HCT116 (cell line): ENCODE results near the gene SCAI. TPM values are rescaled to one million over a fixed set of nuclear protein-coding genes. Genes with fewer than 3 reads are reported as not detected.

Experiments used
- ATAC-seq: fragments of 200-7000 bp; cut with Tn5 transposase; 2 replicates; pipeline ENCODE4 v1.9.1; 2020; ENCODE audit warnings: mild to moderate bottlenecking, moderate library complexity
- BruUV-seq: library from RNA; stranded (reverse); fragments of 400-500 nt; replicated peaks from 2 replicates; lab custom pipeline; 2021; lab: Mats Ljungman, UMichigan
- CTCF ChIA-PET: fragments of 300-600 bp; sonication (Branson Sonifier 250); formaldehyde crosslinking; loops from one replicate; lab custom pipeline; 2021; ENCODE audit warnings: antibody characterized with exemption; lab: Charles Lee
- POLR2A ChIA-PET: fragments of 300-600, 350-600 bp; sonication (Branson Sonifier 250); formaldehyde crosslinking; loops from one replicate; lab custom pipeline; 2021; ENCODE audit warnings: antibody characterized with exemption; lab: Charles Lee
- RAD21 ChIA-PET, 2 experiments: fragments of 300-600 bp; sonication (Branson Sonifier 250); formaldehyde crosslinking; loops; one replicate each; lab custom pipeline; 2023; ENCODE audit warnings: low total read pairs in 2 of 2; ENCODE audit not compliant: uncharacterized antibody in 2 of 2, unreplicated experiment in 2 of 2, low non-redundant PET in 1 of 2; lab: Charles Lee
- DNase-seq: peaks from one replicate; pipeline ENCODE4 v3.0.0-alpha.2; 2010; ENCODE audit warnings: low read depth, low spot score
- H2AFZ ChIP-seq: fragments of 200-600 bp; shearing (Covaris generic), sonication (generic); 2 replicates; pipeline ENCODE4 v1.6.1; 2017; ENCODE audit warnings: low read depth, mixed run types, mixed read lengths, antibody characterized with exemption, low read length; ENCODE audit not compliant: poor library complexity, severe bottlenecking
- H3K27ac ChIP-seq: 2 replicates; pipeline ENCODE4 v1.5.1; 2012; ENCODE audit warnings: low read depth, low read length
- H3K27me3 ChIP-seq: fragments of 200-600 bp; sonication (generic); 2 replicates; pipeline ENCODE4 v1.6.1; 2016; ENCODE audit warnings: mixed run types, low read length, mixed read lengths; ENCODE audit not compliant: insufficient read depth
- H3K36me3 ChIP-seq, 2 experiments: fragments of 200-500 bp in 1 of 2; fragments of 200-600 bp in 1 of 2; sonication (Bioruptor generic) in 1 of 2; sonication (generic) in 1 of 2; 2 replicates each; pipeline versions ENCODE4 v1.5.1 to v1.6.1; 2014 to 2016; ENCODE audit warnings: low read length in 2 of 2, inconsistent platforms in 1 of 2, mixed read lengths in 1 of 2, mixed run types in 1 of 2; ENCODE audit not compliant: insufficient read depth in 2 of 2, control insufficient read depth in 1 of 2
- H3K4me1 ChIP-seq, 2 experiments: fragments of 200-600 bp in 1 of 2; sonication (generic) in 1 of 2; 2 replicates each; pipeline versions ENCODE4 v1.5.1 to v1.6.1; 2012 to 2017; ENCODE audit warnings: low read length in 2 of 2, inconsistent platforms in 1 of 2, mild to moderate bottlenecking in 1 of 2, mixed read lengths in 1 of 2, mixed run types in 1 of 2, moderate library complexity in 1 of 2; ENCODE audit not compliant: insufficient read depth in 2 of 2, control insufficient read depth in 1 of 2
- H3K4me2 ChIP-seq: fragments of 200-600 bp; sonication (generic); 2 replicates; pipeline ENCODE4 v1.6.1; 2017; ENCODE audit warnings: mixed run types, low read length, mixed read lengths
- H3K4me3 ChIP-seq, 2 experiments: fragments of 200-600 bp in 1 of 2; sonication (generic) in 1 of 2; replicated peaks in 1 of 2; 2 replicates each; pipeline ENCODE4 v1.5.1; 2011 to 2016; ENCODE audit warnings: low read length in 2 of 2, control low read depth in 1 of 2, low read depth in 1 of 2, mild to moderate bottlenecking in 1 of 2, mixed read lengths in 1 of 2, mixed run types in 1 of 2
- H3K79me2 ChIP-seq: fragments of 200-600 bp; sonication (generic); 2 replicates; pipeline ENCODE4 v1.6.1; 2017; ENCODE audit warnings: mild to moderate bottlenecking, mixed run types, low read length, moderate library complexity, mixed read lengths; ENCODE audit not compliant: insufficient read depth
- H3K9ac ChIP-seq: fragments of 200-600 bp; sonication (generic); 2 replicates; pipeline ENCODE4 v1.6.1; 2016; ENCODE audit warnings: low read length, mixed read lengths
- H3K9me2 ChIP-seq: fragments of 200-600 bp; sonication (generic), shearing (Covaris generic); 2 replicates; pipeline ENCODE4 v1.6.1; 2017; ENCODE audit warnings: mixed run types, mild to moderate bottlenecking, moderate library complexity; ENCODE audit not compliant: insufficient read depth
- H3K9me3 ChIP-seq, 2 experiments: fragments of 200-500 bp in 1 of 2; fragments of 200-600 bp in 1 of 2; sonication (Bioruptor generic) in 1 of 2; sonication (generic) in 1 of 2; 2 replicates each; pipeline ENCODE4 v1.6.1; 2014 to 2017; ENCODE audit warnings: low read length in 2 of 2, mixed read lengths in 2 of 2, inconsistent platforms in 1 of 2, low read depth in 1 of 2, mild to moderate bottlenecking in 1 of 2, mixed run types in 1 of 2, moderate library complexity in 1 of 2; ENCODE audit not compliant: control insufficient read depth in 1 of 2, insufficient read depth in 1 of 2
- H4K20me1 ChIP-seq: fragments of 200-600 bp; sonication (generic), shearing (Covaris generic); 2 replicates; pipeline ENCODE4 v1.6.1; 2017; ENCODE audit warnings: mixed run types, mild to moderate bottlenecking, moderate library complexity; ENCODE audit not compliant: insufficient read depth
- CBX3 ChIP-seq: IDR thresholded peaks from 2 replicates; pipeline ENCODE4 v1.6.1; 2012; ENCODE audit warnings: low read depth
- CEBPB ChIP-seq: IDR thresholded peaks from 2 replicates; pipeline ENCODE4 v1.6.1; 2012; ENCODE audit warnings: low read depth
- EGR1 ChIP-seq: IDR thresholded peaks from 2 replicates; pipeline ENCODE4 v1.6.1; 2012; ENCODE audit warnings: low read depth
- ELF1 ChIP-seq: IDR thresholded peaks from 2 replicates; pipeline ENCODE4 v1.6.1; 2012; ENCODE audit warnings: low read depth, borderline replicate concordance
- EZH2 ChIP-seq: fragments of 200-600 bp; sonication (generic); IDR thresholded peaks from 2 replicates; pipeline ENCODE4 v1.6.1; 2017; ENCODE audit warnings: antibody characterized with exemption, mixed run types
- EZH2phosphoT487 ChIP-seq: fragments of 200-600 bp; IDR thresholded peaks from 2 replicates; pipeline ENCODE4 v1.6.1; 2018; ENCODE audit warnings: antibody characterized with exemption, borderline replicate concordance
- FOSL1 ChIP-seq: IDR thresholded peaks from 2 replicates; pipeline ENCODE4 v1.6.1; 2012; ENCODE audit warnings: low read depth
- POLR2A ChIP-seq: IDR thresholded peaks from 2 replicates; pipeline ENCODE4 v1.7.0; 2011; ENCODE audit warnings: borderline replicate concordance; ENCODE audit not compliant: insufficient read depth, insufficient read length; ENCODE audit errors: extremely low read depth
- POLR2AphosphoS5 ChIP-seq: IDR thresholded peaks from 2 replicates; pipeline ENCODE4 v1.6.1; 2011; ENCODE audit warnings: mild to moderate bottlenecking, low read depth, low read length, moderate library complexity
- REST ChIP-seq: IDR thresholded peaks from 2 replicates; pipeline ENCODE4 v1.6.1; 2012; ENCODE audit warnings: low read depth
- SP1 ChIP-seq: IDR thresholded peaks from 2 replicates; pipeline ENCODE4 v1.6.1; 2012; ENCODE audit warnings: low read depth
- SRF ChIP-seq: IDR thresholded peaks from 2 replicates; pipeline ENCODE4 v1.6.1; 2012; ENCODE audit warnings: low read depth
- TCF7L2 ChIP-seq: IDR thresholded peaks from 2 replicates; pipeline ENCODE4 v1.7.0; 2011; ENCODE audit warnings: borderline replicate concordance, inconsistent platforms; ENCODE audit not compliant: insufficient read depth, insufficient read length; ENCODE audit errors: extremely low read depth
- ZNF274 ChIP-seq: fragments of 200-500 bp; sonication (Bioruptor generic); IDR thresholded peaks from 2 replicates; pipeline ENCODE4 v1.6.1; 2014; ENCODE audit warnings: mild to moderate bottlenecking, low read depth, low read length, inconsistent platforms
- intact Hi-C: fragments of 100-400 bp; cut with micrococcal nuclease; formaldehyde crosslinking; loops from 2 replicates; pipeline ENCODE4 v1.10.0; 2022
- total RNA-seq: library from RNA; stranded (reverse); gene quantifications from one replicate; pipeline ENCODE4 v1.2.1, GENCODE V29; 2021; ENCODE audit not compliant: unreplicated experiment
- TF ChIP-seq, protein P1 (sequence below): IDR thresholded peaks from 2 replicates; pipeline ENCODE4 v1.6.1; 2011; ENCODE audit warnings: mild to moderate bottlenecking, low read length, moderate library complexity; ENCODE audit not compliant: insufficient replicate concordance; ENCODE audit errors: extremely low read depth
- TF ChIP-seq, protein P2 (sequence below), 3 experiments: fragments of 200-600 bp in 1 of 3; sonication (generic) in 1 of 3; IDR thresholded peaks in 2 of 3; conservative IDR thresholded peaks in 1 of 3; 2 replicates each; pipeline ENCODE4 v1.5.1; 2012 to 2017; ENCODE audit warnings: low read depth in 2 of 3, low read length in 2 of 3, antibody characterized with exemption in 1 of 3, borderline replicate concordance in 1 of 3, control low read depth in 1 of 3, mild to moderate bottlenecking in 1 of 3, mixed read lengths in 1 of 3, mixed run types in 1 of 3, moderate library complexity in 1 of 3; ENCODE audit not compliant: insufficient read depth in 1 of 3

Gene SCAI
- total RNA-seq, 1 experiment from 2014 or later, result 14.0 TPM

DNA sequence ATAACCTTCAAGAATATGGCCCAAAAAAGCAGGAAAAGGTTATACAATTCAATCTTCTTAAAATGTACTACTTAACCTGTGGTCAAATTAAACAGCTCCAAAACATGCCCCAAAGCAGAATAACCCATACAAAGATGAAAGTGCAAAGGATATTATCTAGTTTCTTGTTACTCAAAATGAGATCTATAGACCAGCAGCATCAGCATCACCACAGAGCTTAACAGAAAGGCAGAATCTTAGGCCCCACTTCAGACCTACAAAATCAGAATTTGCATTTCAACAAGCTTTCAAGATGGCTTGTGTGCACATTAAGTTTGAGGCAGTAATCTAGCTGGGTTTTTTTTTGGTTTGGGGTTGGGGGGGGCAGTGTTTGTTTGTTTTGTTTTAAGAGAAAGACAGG is 54.0 kb downstream of the SCAI start:
- CTCF ChIA-PET, result no interaction called here
- Histone ChIP-seq H3K27ac (no peak overlapping the region), H3K36me3 (no peaks in the 10 kb centered on the region), H3K9me3 (no peaks in the 10 kb centered on the region), H3K79me2 (peaks cover 5% of the 10 kb centered on the region; the same call in 1 of the 2 replicates), H3K9me2 (no peaks in the 10 kb centered on the region), H3K4me2 (no peak overlapping the region), H3K4me1 (no peaks in the 10 kb centered on the region), H3K9ac (no peak overlapping the region), H4K20me1 (no peaks in the 10 kb centered on the region), H3K4me3 (no peak overlapping the region), H2AFZ (no peak overlapping the region), H3K27me3 (no peaks in the 10 kb centered on the region)
- POLR2A ChIA-PET, result no interaction called here
- no TSS peak for BruUV-seq
- intact Hi-C loops, result no loop called here
- no peak for ATAC-seq
- DNase-seq, result no peak
- TF ChIP-seq EZH2, result no peak
- TF ChIP-seq CEBPB, result no peak
- TF ChIP-seq POLR2A, result no peak
- TF ChIP-seq ELF1, result no peak
- no peak for TF ChIP-seq SRF
- TF ChIP-seq SP1, result no peak
- no peak for TF ChIP-seq EZH2phosphoT487
- TF ChIP-seq CBX3, result no peak
- no peak for TF ChIP-seq EGR1
- no peak for TF ChIP-seq TCF7L2
- TF ChIP-seq, protein P1, sequence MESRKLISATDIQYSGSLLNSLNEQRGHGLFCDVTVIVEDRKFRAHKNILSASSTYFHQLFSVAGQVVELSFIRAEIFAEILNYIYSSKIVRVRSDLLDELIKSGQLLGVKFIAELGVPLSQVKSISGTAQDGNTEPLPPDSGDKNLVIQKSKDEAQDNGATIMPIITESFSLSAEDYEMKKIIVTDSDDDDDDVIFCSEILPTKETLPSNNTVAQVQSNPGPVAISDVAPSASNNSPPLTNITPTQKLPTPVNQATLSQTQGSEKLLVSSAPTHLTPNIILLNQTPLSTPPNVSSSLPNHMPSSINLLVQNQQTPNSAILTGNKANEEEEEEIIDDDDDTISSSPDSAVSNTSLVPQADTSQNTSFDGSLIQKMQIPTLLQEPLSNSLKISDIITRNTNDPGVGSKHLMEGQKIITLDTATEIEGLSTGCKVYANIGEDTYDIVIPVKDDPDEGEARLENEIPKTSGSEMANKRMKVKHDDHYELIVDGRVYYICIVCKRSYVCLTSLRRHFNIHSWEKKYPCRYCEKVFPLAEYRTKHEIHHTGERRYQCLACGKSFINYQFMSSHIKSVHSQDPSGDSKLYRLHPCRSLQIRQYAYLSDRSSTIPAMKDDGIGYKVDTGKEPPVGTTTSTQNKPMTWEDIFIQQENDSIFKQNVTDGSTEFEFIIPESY, result no peak
- TF ChIP-seq POLR2AphosphoS5, result no peak
- TF ChIP-seq, protein P2, sequence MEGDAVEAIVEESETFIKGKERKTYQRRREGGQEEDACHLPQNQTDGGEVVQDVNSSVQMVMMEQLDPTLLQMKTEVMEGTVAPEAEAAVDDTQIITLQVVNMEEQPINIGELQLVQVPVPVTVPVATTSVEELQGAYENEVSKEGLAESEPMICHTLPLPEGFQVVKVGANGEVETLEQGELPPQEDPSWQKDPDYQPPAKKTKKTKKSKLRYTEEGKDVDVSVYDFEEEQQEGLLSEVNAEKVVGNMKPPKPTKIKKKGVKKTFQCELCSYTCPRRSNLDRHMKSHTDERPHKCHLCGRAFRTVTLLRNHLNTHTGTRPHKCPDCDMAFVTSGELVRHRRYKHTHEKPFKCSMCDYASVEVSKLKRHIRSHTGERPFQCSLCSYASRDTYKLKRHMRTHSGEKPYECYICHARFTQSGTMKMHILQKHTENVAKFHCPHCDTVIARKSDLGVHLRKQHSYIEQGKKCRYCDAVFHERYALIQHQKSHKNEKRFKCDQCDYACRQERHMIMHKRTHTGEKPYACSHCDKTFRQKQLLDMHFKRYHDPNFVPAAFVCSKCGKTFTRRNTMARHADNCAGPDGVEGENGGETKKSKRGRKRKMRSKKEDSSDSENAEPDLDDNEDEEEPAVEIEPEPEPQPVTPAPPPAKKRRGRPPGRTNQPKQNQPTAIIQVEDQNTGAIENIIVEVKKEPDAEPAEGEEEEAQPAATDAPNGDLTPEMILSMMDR (IDR thresholded peaks at IDR 0.05 in 2 of 3, conservative IDR thresholded peaks at IDR 0.05 in 1 of 3; ENCODE audit: borderline replicate concordance in 1 of 3, insufficient read depth in 1 of 3, low read depth in 2 of 3, low read length in 2 of 3), result no peak
- no peak for TF ChIP-seq FOSL1
- TF ChIP-seq REST, result no peak
- no peak for TF ChIP-seq ZNF274
- RAD21 ChIA-PET, result no interaction called here
